NCI-H2081 (cell line): ENCODE measurements around the gene EHD1.
A peak's percentile ranks its signal among the peaks of the same experiment; 100 is the strongest.

Experiments used
- DNase-seq, 2 experiments: peaks; one replicate each; lab custom pipeline; 2025; lab: John Stamatoyannopoulos, UW

Gene EHD1

GRCh38 chr11:64909653-64910343 lies 31.4 kb upstream of the EHD1 start:
- no peak for DNase-seq

- no peak for DNase-seq
Measured at GRCh38 chr11:64908766-64909165, 30.3 kb upstream of the EHD1 start.

- DNase-seq: no peak
Measured at GRCh38 chr11:64906314-64906635, 27.9 kb upstream of the EHD1 start.

GRCh38 chr11:64905516-64906313 lies 27.3 kb upstream of the EHD1 start:
- DNase-seq: no peak

- DNase-seq: no peak
Measured at GRCh38 chr11:64903291-64903833, 24.9 kb upstream of the EHD1 start.

- DNase-seq: no peak
Measured at GRCh38 chr11:64902102-64902900, 23.9 kb upstream of the EHD1 start.

- no peak for DNase-seq
Measured at GRCh38 chr11:64900774-64901173, 22.4 kb upstream of the EHD1 start.

- DNase-seq: no peak
Measured at GRCh38 chr11:64900263-64900678, 21.9 kb upstream of the EHD1 start.

GRCh38 chr11:64898541-64898940 lies 20.1 kb upstream of the EHD1 start:
- no peak for DNase-seq

GRCh38 chr11:64898076-64898445 lies 19.6 kb upstream of the EHD1 start:
- no peak for DNase-seq

- DNase-seq: no peak
Measured at GRCh38 chr11:64897381-64898075, 19.1 kb upstream of the EHD1 start.

GRCh38 chr11:64896448-64897022 lies 18.1 kb upstream of the EHD1 start:
- DNase-seq: no peak

- DNase-seq: no peak
Measured at GRCh38 chr11:64894812-64895452, 16.5 kb upstream of the EHD1 start.

GRCh38 chr11:64894070-64894811 lies 15.8 kb upstream of the EHD1 start:
- peak; percentile 20 to 37 for DNase-seq

- no peak for DNase-seq
Measured at GRCh38 chr11:64893194-64894069, 15.0 kb upstream of the EHD1 start.

GRCh38 chr11:64892838-64893193 lies 14.4 kb upstream of the EHD1 start:
- DNase-seq: no peak

- DNase-seq: no peak
Measured at GRCh38 chr11:64892411-64892831, 14.0 kb upstream of the EHD1 start.

- no peak for DNase-seq
Measured at GRCh38 chr11:64891880-64892279, 13.5 kb upstream of the EHD1 start.

GRCh38 chr11:64891215-64891848 lies 12.9 kb upstream of the EHD1 start:
- DNase-seq: no peak
